Left hindlimb (tissue), 1 donor: ENCODE measurements around the gene ELAVL1.
"Not testable (repeated sequence)": the region's sequence is repeated elsewhere in the genome, so short reads cannot be mapped to it uniquely, and the experiment has no call there.

Experiments used
- DNase-seq: peaks from one replicate; pipeline ENCODE4 v3.0.0-alpha.2; 2018

The ELAVL1 gene

GRCh38 chr19:8005534-8006256, at the start of gene ELAVL1:
Gene ELAVL1, minus strand, starts transcription at chr19:8005641. Its CDS starts 13,826 bp downstream, at chr19:7991815.
- DNase-seq = peak; percentile 91

GRCh38 chr19:8054169-8054568, 48.7 kb upstream of the ELAVL1 start:
- no peak for DNase-seq

GRCh38 chr19:8052464-8052859, 47.0 kb upstream of the ELAVL1 start, which contains the start of gene CCL25:
Gene CCL25, plus strand, starts transcription at chr19:8052760. Its CDS starts 290 bp downstream, at chr19:8053050.
- DNase-seq = no peak

GRCh38 chr19:8050274-8051096, 45.0 kb upstream of the ELAVL1 start:
- peak; percentile 87 for DNase-seq

GRCh38 chr19:8046569-8047165, 41.2 kb upstream of the ELAVL1 start:
- no peak for DNase-seq

GRCh38 chr19:8045872-8046568, 40.6 kb upstream of the ELAVL1 start:
- DNase-seq = no peak

GRCh38 chr19:8044018-8044417, 38.6 kb upstream of the ELAVL1 start:
- DNase-seq = no peak

GRCh38 chr19:8042900-8043299, 37.5 kb upstream of the ELAVL1 start:
- DNase-seq = no peak

GRCh38 chr19:8041531-8041931, 36.1 kb upstream of the ELAVL1 start:
- no peak for DNase-seq

GRCh38 chr19:8039231-8039630, 33.8 kb upstream of the ELAVL1 start:
- DNase-seq = no peak

GRCh38 chr19:8038815-8039214, 33.4 kb upstream of the ELAVL1 start:
- DNase-seq = no peak

GRCh38 chr19:8036434-8037099, 31.1 kb upstream of the ELAVL1 start:
- DNase-seq = peak; percentile 40

GRCh38 chr19:8034178-8034525, 28.7 kb upstream of the ELAVL1 start:
- no peak for DNase-seq

- DNase-seq = not testable (repeated sequence)
Observed at GRCh38 chr19:8033287-8034177, 28.1 kb upstream of the ELAVL1 start.

- no peak for DNase-seq
Observed at GRCh38 chr19:8030960-8031359, 25.5 kb upstream of the ELAVL1 start.

GRCh38 chr19:8028951-8029491, 23.6 kb upstream of the ELAVL1 start:
- peak; percentile 49 for DNase-seq

- no peak for DNase-seq
Observed at GRCh38 chr19:8025316-8025715, 19.9 kb upstream of the ELAVL1 start.

- not testable (repeated sequence) for DNase-seq
Observed at GRCh38 chr19:8024256-8024655, 18.8 kb upstream of the ELAVL1 start.

- DNase-seq = no peak
Observed at GRCh38 chr19:8023371-8023770, 17.9 kb upstream of the ELAVL1 start.

- DNase-seq = no peak
Observed at GRCh38 chr19:8022275-8022674, 16.8 kb upstream of the ELAVL1 start.

- DNase-seq = no peak
Observed at GRCh38 chr19:8021374-8021773, 15.9 kb upstream of the ELAVL1 start.
